Measurements from ENCODE around the gene SLC18A3.

The SLC18A3 gene

GRCh38 chr10:49621561-49621960, 11.5 kb downstream of the SLC18A3 start:
- no peaks in the 10 kb centered on the region for H4K20me1 ChIP-seq (ENCODE audit: insufficient read depth, low read length)
- H3K4me2 ChIP-seq (ENCODE audit: low read length): no peak overlapping the region
- TF ChIP-seq EZH2 (IDR thresholded peaks at IDR 0.05; ENCODE audit: borderline replicate concordance, low read length): no peak
- no peak for TF ChIP-seq CTCF (IDR thresholded peaks at IDR 0.05; ENCODE audit: low read length)
- no peak overlapping the region for H2AFZ ChIP-seq (ENCODE audit: low read length)
- no peaks in the 10 kb centered on the region for H3K4me1 ChIP-seq (ENCODE audit: insufficient read depth, low read length, severe bottlenecking)
- H3K27ac ChIP-seq (ENCODE audit: low read depth, low read length, poor library complexity, severe bottlenecking): no peak overlapping the region
- no peaks in the 10 kb centered on the region for H3K9me3 ChIP-seq (ENCODE audit: low read length)
- no peaks in the 10 kb centered on the region for H3F3A ChIP-seq (ENCODE audit: insufficient read depth, low read length)
- H3K79me2 ChIP-seq (ENCODE audit: insufficient read depth, low read length): no peaks in the 10 kb centered on the region
- no peak overlapping the region for H3K9ac ChIP-seq (ENCODE audit: low read length)
- H3K36me3 ChIP-seq (ENCODE audit: insufficient read depth, low read length): no peaks in the 10 kb centered on the region
- no peaks in the 10 kb centered on the region for H3K27me3 ChIP-seq (ENCODE audit: insufficient read depth, low read length)
- H3K9me2 ChIP-seq (ENCODE audit: low read depth, low read length): no peaks in the 10 kb centered on the region
- no peak overlapping the region for H3K4me3 ChIP-seq (ENCODE audit: low read depth, low read length, poor library complexity, severe bottlenecking)

GRCh38 chr10:49622426-49623425, 12.6 kb downstream of the SLC18A3 start:
- Histone ChIP-seq H3F3A (ENCODE audit: insufficient read depth, low read length) (no peaks in the 10 kb centered on the region), H4K20me1 (ENCODE audit: insufficient read depth, low read length) (no peaks in the 10 kb centered on the region), H3K9ac (ENCODE audit: low read length) (no peak overlapping the region), H3K27ac (ENCODE audit: low read depth, low read length, poor library complexity, severe bottlenecking) (no peak overlapping the region), H3K4me2 (ENCODE audit: low read length) (no peak overlapping the region), H3K27me3 (ENCODE audit: insufficient read depth, low read length) (no peaks in the 10 kb centered on the region), H3K9me3 (ENCODE audit: low read length) (no peaks in the 10 kb centered on the region), H3K4me1 (ENCODE audit: insufficient read depth, low read length, severe bottlenecking) (no peaks in the 10 kb centered on the region), H3K4me3 (ENCODE audit: low read depth, low read length, poor library complexity, severe bottlenecking) (no peak overlapping the region), H3K79me2 (ENCODE audit: insufficient read depth, low read length) (no peaks in the 10 kb centered on the region), H3K36me3 (ENCODE audit: insufficient read depth, low read length) (no peaks in the 10 kb centered on the region), H3K9me2 (ENCODE audit: low read depth, low read length) (no peaks in the 10 kb centered on the region), H2AFZ (ENCODE audit: low read length) (no peak overlapping the region)
- TF ChIP-seq EZH2 (IDR thresholded peaks at IDR 0.05; ENCODE audit: borderline replicate concordance, low read length) (no peak), CTCF (IDR thresholded peaks at IDR 0.05; ENCODE audit: low read length) (no peak)

- H3K9me2 ChIP-seq (ENCODE audit: low read depth, low read length): no peaks in the 10 kb centered on the region
- TF ChIP-seq EZH2 (IDR thresholded peaks at IDR 0.05; ENCODE audit: borderline replicate concordance, low read length) (no peak), CTCF (IDR thresholded peaks at IDR 0.05; ENCODE audit: low read length) (no peak)
- no peak overlapping the region for H3K27ac ChIP-seq (ENCODE audit: low read depth, low read length, poor library complexity, severe bottlenecking)
- H3K4me2 ChIP-seq (ENCODE audit: low read length): no peak overlapping the region
- no peaks in the 10 kb centered on the region for H3K4me1 ChIP-seq (ENCODE audit: insufficient read depth, low read length, severe bottlenecking)
- H2AFZ ChIP-seq (ENCODE audit: low read length): no peak overlapping the region
- no peaks in the 10 kb centered on the region for H3K9me3 ChIP-seq (ENCODE audit: low read length)
- H3K36me3 ChIP-seq (ENCODE audit: insufficient read depth, low read length): no peaks in the 10 kb centered on the region
- no peaks in the 10 kb centered on the region for H3F3A ChIP-seq (ENCODE audit: insufficient read depth, low read length)
- H3K9ac ChIP-seq (ENCODE audit: low read length): no peak overlapping the region
- no peaks in the 10 kb centered on the region for H3K27me3 ChIP-seq (ENCODE audit: insufficient read depth, low read length)
- H4K20me1 ChIP-seq (ENCODE audit: insufficient read depth, low read length): no peaks in the 10 kb centered on the region
- no peak overlapping the region for H3K4me3 ChIP-seq (ENCODE audit: low read depth, low read length, poor library complexity, severe bottlenecking)
- no peaks in the 10 kb centered on the region for H3K79me2 ChIP-seq (ENCODE audit: insufficient read depth, low read length)
These were observed 14.5 kb downstream of the SLC18A3 start for GRCh38 chr10:49624629-49625028.
